Pancreas (tissue), 10 donors: Measurements from ENCODE around the gene GATB. TPM values are rescaled to one million over a fixed set of nuclear protein-coding genes. Genes with fewer than 3 reads are reported as not detected.
A peak's percentile ranks its signal among the peaks of the same experiment; 100 is the strongest.

Experiments used
- ATAC-seq, 4 donors: fragments of 200-7000 bp; cut with Tn5 transposase; one replicate each; pipeline versions ENCODE4 v1.8.0 to v1.9.1; 2020; ENCODE audit warnings: mild to moderate bottlenecking in 4 of 4, moderate library complexity in 4 of 4
- DNase-seq, 6 donors: peaks; one replicate each; pipeline ENCODE4 v3.0.0-alpha.2; 2020
- FAIRE-seq: peaks from 2 replicates; lab custom pipeline; 2012; peaks lifted over from hg19 to GRCh38; lab: Jason Lieb, UNC
- H3K27ac ChIP-seq, 4 donors: fragments of 200-600 bp; sonication (generic); 1 replicate in 3 of 4; 2 replicates in 1 of 4; pipeline versions ENCODE4 v1.5.0 to v1.8.0; 2020
- H3K27me3 ChIP-seq, 4 donors: fragments of 200-600 bp; one replicate each; pipeline ENCODE4 v1.8.0; 2021
- H3K36me3 ChIP-seq, 3 donors: fragments of 200-600 bp; sonication (generic) in 1 of 3; one replicate each; pipeline versions ENCODE4 v1.5.0 to v1.8.0; 2020 to 2021
- H3K4me1 ChIP-seq, 3 donors: fragments of 200-600 bp; one replicate each; pipeline ENCODE4 v1.8.0; 2021
- H3K4me3 ChIP-seq, 4 donors: fragments of 200-600 bp; sonication (generic) in 2 of 4; one replicate each; pipeline versions ENCODE4 v1.5.0 to v1.8.0; 2020 to 2021
- H3K9me3 ChIP-seq, 4 donors: fragments of 200-600 bp; one replicate each; pipeline ENCODE4 v1.8.0; 2021
- CTCF ChIP-seq, 4 donors: fragments of 200-600 bp; sonication (generic) in 3 of 4; IDR thresholded peaks; one replicate each; pipeline versions ENCODE4 v1.5.0 to v1.8.0; 2021; ENCODE audit warnings: antibody characterized with exemption in 4 of 4
- WGBS, 2 donors: extraction: QIAGEN DNeasy Blood & Tissue Kit; methylation state at CpG; one replicate each; pipeline ENCODE4 v1.1.7; 2013; 5-methylcytosine and 5-hydroxymethylcytosine counted together
- intact Hi-C, 3 donors: fragments of 100-400 bp; cut with DNase I; formaldehyde crosslinking; loops; one replicate each; pipeline versions ENCODE4 v1.11.1 to v1.14.2; 2022
- polyA plus RNA-seq, 2 donors: library from polyadenylated mRNA; stranded (reverse); fragments of 200-250 nt; gene quantifications; one replicate each; pipeline ENCODE4 v1.2.3, GENCODE V29; 2013
- total RNA-seq, 6 donors: library from RNA; stranded (reverse); fragmentation: NEBNext Ultra II Directional in 4 of 6; extraction: Animal tissue kit (Norgen Biotek cat#: 25700) in 4 of 6; gene quantifications; one replicate each; pipeline versions ENCODE4 v1.2.1 to v1.2.4, GENCODE V29; 2021 to 2023
- donor health status: healthy with polysubstance abuse.
- donor health status: DM: no; HTN: no; CAD: no; lungs with moderate emphysema.
- donor health status: DM: no; HTN: no; CAD: no.
- donor health status: control.
- donor health status: control.
- donor health status: Bipolar disorder and iron deficiency.
- donor health status: DM: yes; HTN: yes; CAD: no.
- donor health status: DM: no; HTN: no; CAD: no.
- donor health status: DM: no; HTN: no; CAD: no.
- donor health status: DM: yes; HTN: yes; CAD: no.

GATB gene
- total RNA-seq (1 to 10 TPM; 1.8 to 9.0 (median 5.8) TPM), polyA plus RNA-seq (10 to 100 TPM in 1 of 2 donors, 1 to 10 TPM in 1; 9.1 to 10.0 TPM)

GRCh38 chr4:151760712-151761661, at the start of gene GATB:
Gene GATB, minus strand, starts transcription at chr4:151761007. Its CDS starts 25 bp downstream, at chr4:151760982.
- DNase-seq (peak; percentile 84 to 94 (median 92)), ATAC-seq (peak; percentile 100), FAIRE-seq (peak; percentile 72)
- WGBS, 2 donors, result 3% methylated on average over 35 of the region's 35 CpGs
- Histone ChIP-seq H3K27ac (peak within 1 kb of the TSS in 1 of 4 donors; percentile 20), H3K27me3 (no peaks in the 10 kb centered on the region), H3K4me1 (peaks cover 0 to 10% (median 5%) of the 10 kb centered on the region in 3 donors), H3K36me3 (peaks cover 0 to under 1% (median 0%) of the 10 kb centered on the region in 3 donors), H3K4me3 (peak within 1 kb of the TSS; percentile 55 to 85 (median 64)), H3K9me3 (no peaks in the 10 kb centered on the region)
- TF ChIP-seq CTCF (IDR thresholded peaks at IDR 0.05), result peak in 2 of 4 donors; percentile 35 to 46
- intact Hi-C loops, result no loop called here

- ATAC-seq, result no peak
- no peaks in the 10 kb centered on the region for H3K9me3 ChIP-seq
- FAIRE-seq, result no peak
- intact Hi-C loops, result no loop called here
- no peaks in the 10 kb centered on the region for H3K4me1 ChIP-seq
- no peak for TF ChIP-seq CTCF (IDR thresholded peaks at IDR 0.05)
- DNase-seq, result no peak
- H3K4me3 ChIP-seq, result no peak overlapping the region
- 72 to 79% methylated on average over 4 of the region's 4 CpGs for WGBS, 2 donors
- H3K36me3 ChIP-seq, result no peaks in the 10 kb centered on the region
- no peak overlapping the region for H3K27ac ChIP-seq
- H3K27me3 ChIP-seq, result no peaks in the 10 kb centered on the region
Measured at GRCh38 chr4:151810476-151810875, 49.7 kb upstream of the GATB start.

GRCh38 chr4:151809716-151810115, 48.9 kb upstream of the GATB start:
- Histone ChIP-seq H3K27ac (no peak overlapping the region), H3K9me3 (no peaks in the 10 kb centered on the region), H3K4me3 (no peak overlapping the region), H3K4me1 (no peaks in the 10 kb centered on the region), H3K36me3 (no peaks in the 10 kb centered on the region), H3K27me3 (no peaks in the 10 kb centered on the region)
- TF ChIP-seq CTCF (IDR thresholded peaks at IDR 0.05), result no peak
- intact Hi-C loops, result no loop called here
- ATAC-seq (no peak), DNase-seq (no peak), FAIRE-seq (no peak)
- WGBS, 2 donors, result 71 to 73% methylated on average over 6 of the region's 6 CpGs

- intact Hi-C loops, result no loop called here
- Histone ChIP-seq H3K27me3 (no peaks in the 10 kb centered on the region), H3K4me3 (no peak overlapping the region), H3K27ac (no peak overlapping the region), H3K4me1 (no peaks in the 10 kb centered on the region), H3K9me3 (no peaks in the 10 kb centered on the region), H3K36me3 (no peaks in the 10 kb centered on the region)
- no peak for ATAC-seq
- TF ChIP-seq CTCF (IDR thresholded peaks at IDR 0.05), result no peak
- 77 to 86% methylated on average over 4 of the region's 4 CpGs for WGBS, 2 donors
- FAIRE-seq, result no peak
- no peak for DNase-seq
Measured at GRCh38 chr4:151808542-151808941, 47.7 kb upstream of the GATB start.

GRCh38 chr4:151808120-151808529, 47.3 kb upstream of the GATB start:
- DNase-seq, result no peak
- Histone ChIP-seq H3K36me3 (no peaks in the 10 kb centered on the region), H3K4me3 (no peak overlapping the region), H3K27me3 (no peaks in the 10 kb centered on the region), H3K4me1 (no peaks in the 10 kb centered on the region), H3K9me3 (no peaks in the 10 kb centered on the region), H3K27ac (no peak overlapping the region)
- TF ChIP-seq CTCF (IDR thresholded peaks at IDR 0.05), result no peak
- WGBS, 2 donors, result 64 to 71% methylated on average over 9 of the region's 9 CpGs
- no peak for ATAC-seq
- FAIRE-seq, result no peak
- intact Hi-C loops, result no loop called here
